Stimulated activated CD4-positive, alpha-beta T cell treated with anti-CD3 and anti-CD28 coated beads, Interleukin-1b, Interleukin-23, amount 100 ng/mL, for 24 hours (primary cell): ENCODE data around the gene FHIT.

Experiments
- DNase-seq, 4 experiments: peaks; one replicate each; pipeline ENCODE4 v3.0.0-alpha.2; 2020; ENCODE audit warnings: low read depth in 4 of 4, low spot score in 1 of 4

Gene FHIT

GRCh38 chr3:60431599-60431958 lies 819.7 kb downstream of the FHIT start:
- no peak for DNase-seq

- no peak for DNase-seq
Observed at GRCh38 chr3:60430205-60430604, 821.0 kb downstream of the FHIT start.

DNA sequence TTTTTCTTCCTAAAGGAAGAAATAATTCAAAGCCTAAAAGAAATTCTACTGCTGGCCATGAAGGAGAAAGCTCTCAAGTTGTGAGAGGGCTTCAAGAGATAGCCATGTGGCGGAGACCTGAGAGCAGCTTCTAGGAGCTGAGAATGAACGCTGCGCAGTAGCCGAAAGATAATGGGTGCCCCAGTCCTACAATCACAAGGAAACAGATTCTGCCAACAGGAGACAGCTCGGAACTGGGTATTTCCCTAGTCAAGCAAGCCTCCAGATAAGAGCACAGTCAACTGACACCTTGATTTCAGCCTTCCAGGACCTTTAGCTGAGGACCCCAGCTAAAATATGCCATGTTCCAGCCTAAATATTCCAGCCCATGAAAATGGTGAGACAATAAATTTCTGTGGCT lies 824.1 kb downstream of the FHIT start:
- no peak for DNase-seq

DNA sequence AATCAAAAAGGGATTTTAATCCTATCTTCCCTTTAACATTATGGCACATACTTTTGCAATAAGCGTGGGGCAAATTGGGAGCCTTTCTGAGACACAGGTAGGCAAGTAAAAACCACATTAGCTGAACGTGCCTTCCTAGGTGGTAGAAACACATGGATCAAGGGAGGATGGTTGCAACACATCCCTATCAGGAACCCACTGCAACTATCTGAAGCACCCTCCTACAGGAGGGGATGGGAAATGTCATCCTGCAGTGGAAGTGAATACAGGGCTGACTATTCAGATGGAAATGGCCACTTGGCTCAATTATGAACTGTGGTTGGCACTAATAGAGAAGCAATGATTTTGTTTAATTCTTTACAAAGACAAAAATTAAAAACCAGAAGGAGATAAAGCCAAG lies 826.3 kb downstream of the FHIT start:
- DNase-seq: no peak

GRCh38 chr3:60424034-60424433 lies 827.2 kb downstream of the FHIT start:
- DNase-seq: no peak

DNA sequence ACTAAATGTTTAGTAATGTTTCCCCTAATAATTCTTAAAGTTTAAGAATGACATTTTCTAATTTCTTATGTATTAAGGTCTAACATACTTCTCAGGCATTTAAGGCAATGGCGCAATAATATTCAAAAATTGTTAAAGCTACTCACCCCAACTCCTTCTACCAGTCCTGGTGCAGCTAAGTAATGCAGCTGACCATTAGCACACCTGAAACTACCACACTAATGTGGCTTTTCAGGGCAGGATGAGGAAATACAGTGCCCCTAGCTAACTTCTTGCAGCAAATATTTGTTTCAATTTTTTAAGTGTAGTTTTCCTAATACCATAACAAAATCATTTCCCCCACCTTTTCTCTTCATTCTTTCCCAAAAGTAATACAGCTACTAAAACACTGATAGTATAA lies 827.7 kb downstream of the FHIT start:
- no peak for DNase-seq

GRCh38 chr3:60421749-60422446 lies 829.4 kb downstream of the FHIT start:
- DNase-seq: no peak

GRCh38 chr3:60417576-60417975 lies 833.7 kb downstream of the FHIT start:
- DNase-seq: no peak

DNA sequence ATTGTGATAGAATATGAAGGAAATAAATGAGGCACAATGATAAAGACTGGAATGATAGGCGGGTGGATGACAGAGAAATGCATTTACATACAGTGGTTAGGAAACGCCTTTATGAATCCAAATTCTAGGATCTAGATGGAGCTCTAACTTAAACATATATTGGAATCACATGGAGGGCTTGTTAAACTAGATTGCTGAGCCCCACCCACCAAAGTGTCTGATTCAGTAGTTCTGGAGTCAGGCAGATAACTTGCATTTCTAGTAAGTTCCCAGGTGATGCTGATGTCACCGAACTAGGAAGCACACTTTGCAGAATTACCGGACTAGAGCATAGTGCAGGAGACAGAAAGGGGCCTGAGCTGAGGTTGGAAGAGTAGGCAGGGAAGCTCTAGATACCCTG lies 837.2 kb downstream of the FHIT start:
- no peak for DNase-seq

DNA sequence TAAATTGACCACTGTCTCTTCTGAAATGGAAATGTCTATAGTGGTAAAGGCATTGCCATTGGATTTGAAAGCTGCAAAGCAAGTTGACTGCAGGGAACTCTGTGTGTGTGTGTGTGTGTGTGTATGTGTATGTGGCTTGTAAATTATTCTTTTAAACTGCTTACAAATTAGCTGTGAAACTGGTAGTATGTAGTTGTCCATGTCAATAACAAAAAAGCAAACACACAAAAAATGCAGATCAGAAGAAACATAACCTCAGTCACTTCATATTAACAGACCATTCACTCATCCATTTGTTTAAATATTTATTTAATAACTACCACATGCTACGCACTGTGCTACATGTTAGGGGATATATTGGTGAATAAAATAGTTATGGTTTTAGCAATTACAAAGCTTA lies 837.7 kb downstream of the FHIT start:
- DNase-seq: no peak

DNA sequence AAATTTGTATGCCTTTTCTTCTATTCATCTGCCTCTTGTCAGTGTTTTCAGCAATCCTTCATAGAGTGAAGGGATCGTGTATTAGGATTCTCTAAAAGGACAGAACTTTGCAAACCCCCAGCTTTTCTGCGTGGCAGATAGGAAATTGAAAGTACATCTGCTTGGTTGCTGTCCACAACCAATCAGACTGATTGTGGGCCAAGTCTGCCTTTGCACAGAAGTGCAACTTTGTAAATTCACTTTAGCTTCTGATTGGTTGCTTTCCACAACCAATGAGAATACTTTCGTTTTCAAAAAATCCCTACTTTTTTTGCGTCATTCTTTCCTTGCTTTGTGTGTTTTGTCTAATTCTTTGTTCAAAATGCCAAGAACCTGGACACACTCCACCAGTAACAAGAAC lies 847.4 kb downstream of the FHIT start:
- DNase-seq: no peak

- no peak for DNase-seq
Observed at GRCh38 chr3:60402931-60403330, 848.3 kb downstream of the FHIT start.

GRCh38 chr3:60399861-60400845 lies 851.1 kb downstream of the FHIT start:
- no peak for DNase-seq

- no peak for DNase-seq
Observed at GRCh38 chr3:60399292-60399691, 852.0 kb downstream of the FHIT start.

DNA sequence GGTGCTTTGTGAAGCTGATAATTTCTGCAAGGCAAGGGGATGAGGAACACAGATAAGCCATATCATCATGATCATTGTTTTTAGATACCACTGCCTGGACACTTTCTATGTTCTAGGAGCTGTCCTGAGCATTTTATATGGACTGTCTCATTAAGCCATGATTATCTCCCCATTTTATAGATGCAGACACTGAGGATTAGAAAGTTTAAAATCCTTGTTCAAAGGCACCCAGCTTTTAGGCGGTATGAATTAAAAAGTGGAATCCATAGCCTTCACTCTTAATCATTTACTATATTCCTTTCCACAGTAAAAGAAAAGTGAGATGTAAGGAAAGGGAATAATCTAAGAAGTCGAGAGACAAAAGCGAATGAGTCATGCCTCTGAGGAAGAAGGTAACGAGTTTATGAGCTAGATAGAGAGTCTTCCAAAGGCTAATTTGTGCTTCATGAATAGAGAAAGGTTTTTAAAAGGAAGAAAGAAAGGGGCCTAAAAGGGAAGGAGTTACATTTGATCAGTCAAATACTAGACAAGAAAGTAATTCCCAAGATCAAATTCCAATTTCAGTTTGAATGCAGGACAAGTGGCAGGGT lies 856.0 kb downstream of the FHIT start:
- no peak for DNase-seq

GRCh38 chr3:60393946-60394345 lies 857.3 kb downstream of the FHIT start:
- no peak for DNase-seq

- DNase-seq: no peak
Observed at GRCh38 chr3:60392501-60392900, 858.8 kb downstream of the FHIT start.

- DNase-seq: no peak
Observed at GRCh38 chr3:60391292-60391691, 860.0 kb downstream of the FHIT start.

DNA sequence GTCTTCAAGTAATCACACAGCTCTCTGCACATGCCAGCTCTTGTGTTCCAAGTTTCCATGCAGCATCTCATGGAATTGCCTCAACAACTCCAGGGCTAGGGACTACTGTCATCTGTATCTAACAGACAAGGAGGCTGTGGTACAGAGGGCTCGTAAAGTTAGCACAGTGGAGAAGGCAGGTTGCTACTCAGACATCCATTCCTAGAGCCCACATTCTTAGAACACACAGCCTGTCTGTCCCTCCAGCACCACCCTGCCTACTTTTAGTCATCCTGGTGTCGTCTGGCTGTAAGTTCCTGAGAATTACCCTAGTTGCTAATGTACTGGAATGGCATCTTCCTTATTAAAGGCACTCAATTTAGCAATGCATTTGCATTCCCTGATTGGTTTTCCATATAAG lies 862.5 kb downstream of the FHIT start:
- no peak for DNase-seq

- no peak for DNase-seq
Observed at GRCh38 chr3:60386306-60386705, 864.9 kb downstream of the FHIT start.

DNA sequence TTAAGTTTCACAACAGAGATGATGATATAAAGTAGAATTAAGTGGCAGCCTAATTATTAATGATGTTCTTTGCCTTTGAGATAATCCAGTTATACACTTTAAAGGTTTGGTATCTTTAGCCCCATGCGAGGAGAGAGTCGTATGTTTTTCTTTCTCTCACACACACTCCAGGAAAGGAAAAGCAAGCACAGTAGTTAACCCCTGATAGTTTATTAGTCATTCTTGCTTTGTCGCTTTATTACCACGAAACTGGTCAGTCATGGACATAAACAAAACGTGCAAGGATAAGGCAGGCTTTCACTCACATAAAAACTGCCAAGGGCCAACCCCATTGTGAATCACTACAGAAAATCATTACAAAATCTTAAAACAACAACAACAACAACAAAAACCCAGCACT lies 866.9 kb downstream of the FHIT start:
- DNase-seq: no peak

GRCh38 chr3:60383345-60383744 lies 867.9 kb downstream of the FHIT start:
- DNase-seq: no peak
